HepG2 (cell line): ENCODE data around the gene COL18A1. TPM values are rescaled to one million over a fixed set of nuclear protein-coding genes. Genes with fewer than 3 reads are reported as not detected.

ENCODE experiments used
- CBX5 ChIP-seq: sonication (generic); formaldehyde crosslinking; IDR thresholded peaks from 2 replicates; pipeline ENCODE4 v1.4.0; 2020; ENCODE audit warnings: missing genetic modification reagents, borderline replicate concordance
- CEBPG ChIP-seq: IDR thresholded peaks from 2 replicates; pipeline ENCODE4 v1.6.1; 2016
- EHMT2 ChIP-seq: fragments of 200-600 bp; sonication (generic); IDR thresholded peaks from 2 replicates; pipeline ENCODE4 v1.7.0; 2017; ENCODE audit warnings: antibody characterized with exemption, low read depth, low read length, borderline replicate concordance
- HMG20B ChIP-seq: conservative IDR thresholded peaks from 2 replicates; pipeline ENCODE4 v1.6.1; 2016; ENCODE audit warnings: missing genetic modification reagents, missing compliant biosample characterization
- KDM6A ChIP-seq: IDR thresholded peaks from 2 replicates; pipeline ENCODE4 v1.6.1; 2016; ENCODE audit warnings: low read depth
- KLF9 ChIP-seq: IDR thresholded peaks from 2 replicates; pipeline ENCODE4 v1.6.1; 2016; ENCODE audit warnings: low read depth
- KMT2A ChIP-seq: sonication (generic); formaldehyde crosslinking; IDR thresholded peaks from 2 replicates; pipeline ENCODE4 v1.4.0; 2020; ENCODE audit warnings: missing genetic modification reagents
- SRSF4 ChIP-seq: fragments of 200-400 bp; formaldehyde crosslinking; IDR thresholded peaks from one replicate; pipeline ENCODE4 v1.6.1; 2018; ENCODE audit warnings: mild to moderate bottlenecking, low read depth, low read length, moderate library complexity; ENCODE audit not compliant: poor library complexity, severe bottlenecking
- ZC3H13 ChIP-seq: sonication (generic); formaldehyde crosslinking; IDR thresholded peaks from 2 replicates; pipeline ENCODE4 v1.8.1; 2023; ENCODE audit warnings: mild to moderate bottlenecking, missing genetic modification reagents, moderate library complexity
- ZNF629 ChIP-seq: sonication (generic); formaldehyde crosslinking; conservative IDR thresholded peaks from 2 replicates; pipeline ENCODE4 v1.5.0; 2020; ENCODE audit warnings: missing genetic modification reagents
- ZNF670 ChIP-seq: sonication (generic); formaldehyde crosslinking; IDR thresholded peaks from 2 replicates; pipeline ENCODE4 v1.8.0; 2022; ENCODE audit warnings: mild to moderate bottlenecking, missing genetic modification reagents, borderline replicate concordance
- ZSCAN20 ChIP-seq: sonication (generic); formaldehyde crosslinking; IDR thresholded peaks from 2 replicates; pipeline ENCODE4 v1.4.0; 2020; ENCODE audit warnings: missing genetic modification reagents, mild to moderate bottlenecking, borderline replicate concordance
- polyA plus RNA-seq, 8 experiments: library from polyadenylated mRNA; depleted of rRNA in 3 of 8; stranded (reverse) in 7 of 8; unstranded in 1 of 8; fragments of >200 nt; fragmentation: Illumina TruSeq in 4 of 8; extraction: Trizol in 4 of 8; gene quantifications; 2 replicates each; pipeline versions ENCODE4 v1.2.1 to v1.2.3, GENCODE V29; 2011 to 2016; ENCODE audit warnings: low read depth in 4 of 8, missing spikeins in 1 of 8, mixed read lengths in 1 of 8; ENCODE audit not compliant: insufficient read depth in 1 of 8
- total RNA-seq, 5 experiments: library from RNA; depleted of rRNA; stranded (reverse); fragments of >200 nt; fragmentation: Illumina TruSeq; extraction: Trizol; gene quantifications; 2 replicates each; pipeline ENCODE4 v1.2.3, GENCODE V29; 2016; ENCODE audit warnings: low read depth in 1 of 5
- TF ChIP-seq, protein P1 (sequence below): sonication (generic); formaldehyde crosslinking; IDR thresholded peaks from 2 replicates; pipeline ENCODE4 v1.8.1; 2023; ENCODE audit warnings: mild to moderate bottlenecking, moderate library complexity, missing genetic modification reagents
- TF ChIP-seq, protein P2 (sequence below): sonication (generic); formaldehyde crosslinking; IDR thresholded peaks from 2 replicates; pipeline ENCODE4 v1.8.0; 2022; ENCODE audit warnings: missing genetic modification reagents, mild to moderate bottlenecking, inconsistent platforms, borderline replicate concordance
- TF ChIP-seq, protein P3 (sequence below): sonication (generic); formaldehyde crosslinking; conservative IDR thresholded peaks from 2 replicates; pipeline ENCODE4 v1.4.0; 2020; ENCODE audit warnings: missing genetic modification reagents
- TF ChIP-seq, protein P4 (sequence below): sonication (generic); formaldehyde crosslinking; conservative IDR thresholded peaks from 2 replicates; pipeline ENCODE4 v1.8.0; 2022; ENCODE audit warnings: low read depth, missing genetic modification reagents
- TF ChIP-seq, protein P5 (sequence below): sonication (generic); formaldehyde crosslinking; IDR thresholded peaks from 2 replicates; pipeline ENCODE4 v1.5.0; 2020; ENCODE audit warnings: missing genetic modification reagents

Gene COL18A1
- total and polyA plus RNA-seq, 2 of the 13 experiments (the other 11 are each of a cell fraction or from before 2014, with no cell fraction given) = 79.0 to 102 TPM

DNA sequence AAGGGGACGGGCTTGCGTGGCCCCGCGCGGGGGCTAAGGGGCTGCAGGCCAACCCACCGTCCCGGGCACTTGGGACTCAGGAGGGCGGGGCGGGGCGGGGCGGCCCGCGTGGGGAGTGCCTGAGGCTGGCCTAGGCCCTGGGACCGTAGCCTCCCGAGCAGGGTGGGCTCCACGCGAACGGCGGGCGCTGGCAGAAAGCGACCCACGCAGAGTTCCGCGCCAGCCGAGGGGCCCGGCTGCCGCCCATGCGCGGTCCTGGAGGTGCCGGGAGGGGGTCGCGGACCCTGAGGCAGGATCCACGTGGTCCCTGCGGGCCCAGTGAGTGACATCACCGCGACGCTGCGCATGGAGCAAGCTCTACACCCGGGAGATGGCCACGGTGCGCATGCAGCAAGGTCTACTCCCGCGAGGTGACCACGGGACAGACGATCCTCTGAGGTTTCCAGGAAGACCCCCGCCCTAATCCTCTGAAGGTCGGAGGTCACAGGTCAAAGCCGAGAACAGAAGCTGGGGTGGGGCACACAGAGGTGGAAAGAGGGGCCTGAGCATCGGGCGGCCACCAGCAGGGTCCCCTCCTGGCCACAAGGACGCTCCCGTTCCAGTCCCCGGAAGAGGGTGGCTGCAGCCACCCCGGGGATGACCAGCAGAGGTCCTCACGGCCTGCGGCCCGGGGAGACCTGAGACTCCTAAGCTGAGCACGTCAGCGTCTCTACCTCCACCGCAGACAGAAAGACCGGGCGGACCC is 150.8 kb downstream of the COL18A1 start (continued):
- TF ChIP-seq EHMT2 (no peak), KDM6A (CRISPR knock-in tag) (no peak), ZNF629 (CRISPR knock-in tag) (no peak), SRSF4 (no peak), HMG20B (CRISPR knock-in tag) (0 out of 2 replicates have a peak, but pooled peaks have one; percentile 26), KLF9 (CRISPR knock-in tag) (no peak), CEBPG (no peak), ZC3H13 (CRISPR knock-in tag) (no peak), ZNF670 (CRISPR knock-in tag) (no peak), KMT2A (CRISPR knock-in tag) (peak; percentile 40; the same call in 1 of the 2 replicates), ZSCAN20 (peak; percentile 33; the same call in 1 of the 2 replicates), CBX5 (peak; percentile 27; the same call in 1 of the 2 replicates)
- TF ChIP-seq, protein P1, sequence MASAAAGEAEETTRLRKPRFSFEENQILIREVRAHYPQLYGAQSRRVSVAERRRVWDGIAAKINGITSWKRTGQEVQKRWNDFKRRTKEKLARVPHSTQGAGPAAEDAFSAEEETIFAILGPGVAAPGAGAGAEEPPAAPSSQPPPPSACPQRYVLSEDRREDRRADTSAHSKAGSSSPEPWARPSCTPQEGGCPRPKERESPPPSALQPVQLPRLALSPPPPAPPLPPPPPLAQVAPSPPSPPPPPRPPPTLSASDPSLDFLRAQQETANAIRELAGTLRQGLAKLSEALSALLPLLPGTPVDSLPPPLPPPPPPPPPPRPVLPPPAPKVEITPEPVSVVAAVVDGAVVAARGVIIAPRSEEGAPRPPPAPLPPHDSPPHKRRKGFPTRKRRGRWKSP (CRISPR knock-in tag) = no peak
- TF ChIP-seq, protein P2, sequence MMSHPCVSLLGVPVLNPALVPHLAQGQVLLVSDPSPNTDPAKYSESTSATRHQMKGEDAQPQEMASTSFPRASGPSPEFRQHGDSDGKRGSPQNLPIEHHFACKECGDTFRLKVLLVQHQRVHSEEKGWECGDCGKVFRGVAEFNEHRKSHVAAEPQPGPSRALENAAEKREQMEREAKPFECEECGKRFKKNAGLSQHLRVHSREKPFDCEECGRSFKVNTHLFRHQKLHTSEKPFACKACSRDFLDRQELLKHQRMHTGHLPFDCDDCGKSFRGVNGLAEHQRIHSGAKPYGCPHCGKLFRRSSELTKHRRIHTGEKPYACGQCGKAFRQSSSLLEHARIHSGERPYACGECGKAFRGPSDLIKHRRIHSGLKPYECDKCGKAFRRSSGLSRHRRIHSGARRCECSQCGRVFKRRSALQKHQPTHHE (CRISPR knock-in tag) = no peak
- TF ChIP-seq, protein P3, sequence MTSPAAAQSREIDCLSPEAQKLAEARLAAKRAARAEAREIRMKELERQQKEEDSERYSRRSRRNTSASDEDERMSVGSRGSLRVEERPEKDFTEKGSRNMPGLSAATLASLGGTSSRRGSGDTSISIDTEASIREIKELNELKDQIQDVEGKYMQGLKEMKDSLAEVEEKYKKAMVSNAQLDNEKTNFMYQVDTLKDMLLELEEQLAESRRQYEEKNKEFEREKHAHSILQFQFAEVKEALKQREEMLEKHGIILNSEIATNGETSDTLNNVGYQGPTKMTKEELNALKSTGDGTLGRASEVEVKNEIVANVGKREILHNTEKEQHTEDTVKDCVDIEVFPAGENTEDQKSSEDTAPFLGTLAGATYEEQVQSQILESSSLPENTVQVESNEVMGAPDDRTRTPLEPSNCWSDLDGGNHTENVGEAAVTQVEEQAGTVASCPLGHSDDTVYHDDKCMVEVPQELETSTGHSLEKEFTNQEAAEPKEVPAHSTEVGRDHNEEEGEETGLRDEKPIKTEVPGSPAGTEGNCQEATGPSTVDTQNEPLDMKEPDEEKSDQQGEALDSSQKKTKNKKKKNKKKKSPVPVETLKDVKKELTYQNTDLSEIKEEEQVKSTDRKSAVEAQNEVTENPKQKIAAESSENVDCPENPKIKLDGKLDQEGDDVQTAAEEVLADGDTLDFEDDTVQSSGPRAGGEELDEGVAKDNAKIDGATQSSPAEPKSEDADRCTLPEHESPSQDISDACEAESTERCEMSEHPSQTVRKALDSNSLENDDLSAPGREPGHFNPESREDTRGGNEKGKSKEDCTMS (CRISPR knock-in tag) = no peak
- TF ChIP-seq, protein P4, sequence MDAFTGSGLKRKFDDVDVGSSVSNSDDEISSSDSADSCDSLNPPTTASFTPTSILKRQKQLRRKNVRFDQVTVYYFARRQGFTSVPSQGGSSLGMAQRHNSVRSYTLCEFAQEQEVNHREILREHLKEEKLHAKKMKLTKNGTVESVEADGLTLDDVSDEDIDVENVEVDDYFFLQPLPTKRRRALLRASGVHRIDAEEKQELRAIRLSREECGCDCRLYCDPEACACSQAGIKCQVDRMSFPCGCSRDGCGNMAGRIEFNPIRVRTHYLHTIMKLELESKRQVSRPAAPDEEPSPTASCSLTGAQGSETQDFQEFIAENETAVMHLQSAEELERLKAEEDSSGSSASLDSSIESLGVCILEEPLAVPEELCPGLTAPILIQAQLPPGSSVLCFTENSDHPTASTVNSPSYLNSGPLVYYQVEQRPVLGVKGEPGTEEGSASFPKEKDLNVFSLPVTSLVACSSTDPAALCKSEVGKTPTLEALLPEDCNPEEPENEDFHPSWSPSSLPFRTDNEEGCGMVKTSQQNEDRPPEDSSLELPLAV (CRISPR knock-in tag) = no peak
- TF ChIP-seq, protein P5, sequence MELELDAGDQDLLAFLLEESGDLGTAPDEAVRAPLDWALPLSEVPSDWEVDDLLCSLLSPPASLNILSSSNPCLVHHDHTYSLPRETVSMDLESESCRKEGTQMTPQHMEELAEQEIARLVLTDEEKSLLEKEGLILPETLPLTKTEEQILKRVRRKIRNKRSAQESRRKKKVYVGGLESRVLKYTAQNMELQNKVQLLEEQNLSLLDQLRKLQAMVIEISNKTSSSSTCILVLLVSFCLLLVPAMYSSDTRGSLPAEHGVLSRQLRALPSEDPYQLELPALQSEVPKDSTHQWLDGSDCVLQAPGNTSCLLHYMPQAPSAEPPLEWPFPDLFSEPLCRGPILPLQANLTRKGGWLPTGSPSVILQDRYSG (CRISPR knock-in tag) = 0 out of 2 replicates have a peak, but pooled peaks have one; percentile 41
